HepG2 (cell line): ENCODE measurements around the gene EHD1. TPM values are rescaled to one million over a fixed set of nuclear protein-coding genes. Genes with fewer than 3 reads are reported as not detected.

Experiments used
- ARNTL ChIP-seq: sonication (generic); formaldehyde crosslinking; IDR thresholded peaks from 2 replicates; pipeline ENCODE4 v1.4.0; 2020; ENCODE audit warnings: mild to moderate bottlenecking, missing genetic modification reagents
- DNMT3B ChIP-seq: conservative IDR thresholded peaks from 2 replicates; pipeline ENCODE4 v1.6.1; 2016; ENCODE audit warnings: missing biosample characterization, control low read depth
- FOXC1 ChIP-seq: sonication (generic); formaldehyde crosslinking; IDR thresholded peaks from 2 replicates; pipeline ENCODE4 v1.8.0; 2022; ENCODE audit warnings: mild to moderate bottlenecking, missing genetic modification reagents, borderline replicate concordance
- GABPA ChIP-seq, 2 experiments: IDR thresholded peaks; 2 replicates each; pipeline ENCODE4 v1.6.1; 2011 to 2016; ENCODE audit warnings: low read depth in 2 of 2, low read length in 1 of 2, missing biosample characterization in 1 of 2, missing genetic modification characterization in 1 of 2
- HCFC1 ChIP-seq: fragments of 150-350 bp; IDR thresholded peaks from 2 replicates; pipeline ENCODE4 v1.6.1; 2014; ENCODE audit warnings: low read depth, low read length
- HDAC1 ChIP-seq: sonication (generic); formaldehyde crosslinking; IDR thresholded peaks from 2 replicates; pipeline ENCODE4 v1.5.1; 2020; ENCODE audit warnings: mild to moderate bottlenecking, missing genetic modification reagents
- KDM3A ChIP-seq: IDR thresholded peaks from 2 replicates; pipeline ENCODE4 v1.6.1; 2018; ENCODE audit warnings: low read depth, missing compliant biosample characterization
- KDM4B ChIP-seq: sonication (generic); formaldehyde crosslinking; IDR thresholded peaks from 2 replicates; pipeline ENCODE4 v1.4.0; 2020; ENCODE audit warnings: missing genetic modification reagents
- NKX3-1 ChIP-seq: sonication (generic); formaldehyde crosslinking; IDR thresholded peaks from 2 replicates; pipeline ENCODE4 v1.5.0; 2020; ENCODE audit warnings: missing genetic modification reagents
- PCBP1 ChIP-seq: fragments of 200-400 bp; formaldehyde crosslinking; IDR thresholded peaks from 2 replicates; pipeline ENCODE4 v1.6.1; 2017; ENCODE audit warnings: mild to moderate bottlenecking, low read depth, low read length, borderline replicate concordance
- POGZ ChIP-seq: sonication (generic); formaldehyde crosslinking; IDR thresholded peaks from 2 replicates; pipeline ENCODE4 v1.4.0; 2020; ENCODE audit warnings: mild to moderate bottlenecking, missing genetic modification reagents
- RBFOX2 ChIP-seq: fragments of 200-400 bp; formaldehyde crosslinking; IDR thresholded peaks from 2 replicates; pipeline ENCODE4 v1.6.1; 2017; ENCODE audit warnings: low read depth, mild to moderate bottlenecking, low read length
- SMAD3 ChIP-seq: sonication (generic); formaldehyde crosslinking; IDR thresholded peaks from 2 replicates; pipeline ENCODE4 v1.4.0; 2020; ENCODE audit warnings: missing genetic modification reagents
- TAF15 ChIP-seq: fragments of 200-400 bp; formaldehyde crosslinking; IDR thresholded peaks from one replicate; pipeline ENCODE4 v1.6.1; 2018; ENCODE audit warnings: mild to moderate bottlenecking, low read depth, low read length; ENCODE audit not compliant: poor library complexity, severe bottlenecking
- YY1 ChIP-seq: IDR thresholded peaks from 2 replicates; pipeline ENCODE4 v1.6.1; 2011; ENCODE audit warnings: low read length, low read depth, moderate library complexity, mild to moderate bottlenecking; ENCODE audit not compliant: insufficient read depth, insufficient replicate concordance
- ZFAT ChIP-seq: sonication (generic); formaldehyde crosslinking; conservative IDR thresholded peaks from 2 replicates; pipeline ENCODE4 v1.8.1; 2023; ENCODE audit warnings: missing genetic modification reagents, inconsistent platforms
- ZNF101 ChIP-seq: sonication (generic); formaldehyde crosslinking; IDR thresholded peaks from 2 replicates; pipeline ENCODE4 v1.4.0; 2020; ENCODE audit warnings: mild to moderate bottlenecking, low read depth, missing genetic modification reagents, borderline replicate concordance
- ZNF513 ChIP-seq: sonication (generic); formaldehyde crosslinking; conservative IDR thresholded peaks from 2 replicates; pipeline ENCODE4 v1.5.0; 2020; ENCODE audit warnings: missing genetic modification reagents
- ZNF547 ChIP-seq: sonication (generic); formaldehyde crosslinking; IDR thresholded peaks from 2 replicates; pipeline ENCODE4 v1.5.1; 2020; ENCODE audit warnings: mild to moderate bottlenecking, missing genetic modification reagents
- ZNF605 ChIP-seq: sonication (generic); formaldehyde crosslinking; IDR thresholded peaks from 2 replicates; pipeline ENCODE4 v1.8.0; 2022; ENCODE audit warnings: mild to moderate bottlenecking, missing genetic modification reagents
- ZNF644 ChIP-seq: IDR thresholded peaks from 2 replicates; pipeline ENCODE4 v1.6.1; 2016; ENCODE audit warnings: low read depth
- ZNF674 ChIP-seq: sonication (generic); formaldehyde crosslinking; IDR thresholded peaks from 2 replicates; pipeline ENCODE4 v1.5.0; 2020; ENCODE audit warnings: low read depth, mild to moderate bottlenecking, missing genetic modification reagents
- ZNF788 ChIP-seq: sonication (generic); formaldehyde crosslinking; IDR thresholded peaks from 2 replicates; pipeline ENCODE4 v1.5.0; 2020; ENCODE audit warnings: mild to moderate bottlenecking, missing genetic modification reagents, borderline replicate concordance
- polyA plus RNA-seq, 8 experiments: library from polyadenylated mRNA; depleted of rRNA in 3 of 8; stranded (reverse) in 7 of 8; unstranded in 1 of 8; fragments of >200 nt; fragmentation: Illumina TruSeq in 4 of 8; extraction: Trizol in 4 of 8; gene quantifications; 2 replicates each; pipeline versions ENCODE4 v1.2.1 to v1.2.3, GENCODE V29; 2011 to 2016; ENCODE audit warnings: low read depth in 4 of 8, missing spikeins in 1 of 8, mixed read lengths in 1 of 8; ENCODE audit not compliant: insufficient read depth in 1 of 8
- total RNA-seq, 5 experiments: library from RNA; depleted of rRNA; stranded (reverse); fragments of >200 nt; fragmentation: Illumina TruSeq; extraction: Trizol; gene quantifications; 2 replicates each; pipeline ENCODE4 v1.2.3, GENCODE V29; 2016; ENCODE audit warnings: low read depth in 1 of 5
- TF ChIP-seq, protein P1 (sequence below): sonication (generic); formaldehyde crosslinking; IDR thresholded peaks from 2 replicates; pipeline ENCODE4; 2020; ENCODE audit warnings: missing genetic modification reagents, mild to moderate bottlenecking, borderline replicate concordance

The EHD1 gene
- total and polyA plus RNA-seq, 2 of the 13 experiments (the other 11 are each of a cell fraction or from before 2014, with no cell fraction given), result 23.6 to 26.6 TPM

- TF ChIP-seq YY1 (peak; percentile 37), KDM3A (peak; percentile 22; the same call in 1 of the 2 replicates), GABPA (IDR thresholded peaks at IDR 0.05; ENCODE audit: low read depth, low read length) (0 out of 2 replicates have a peak, but pooled peaks have one; percentile 19), GABPA (CRISPR knock-in tag; IDR thresholded peaks at IDR 0.05; ENCODE audit: low read depth) (peak; percentile 77), POGZ (CRISPR knock-in tag) (peak; percentile 33; the same call in 1 of the 2 replicates), ZFAT (CRISPR knock-in tag) (no peak), PCBP1 (peak; percentile 19; the same call in 1 of the 2 replicates), FOXC1 (no peak), ZNF547 (CRISPR knock-in tag) (peak; percentile 79), ZNF605 (CRISPR knock-in tag) (no peak), ZNF644 (CRISPR knock-in tag) (no peak), RBFOX2 (0 out of 2 replicates have a peak, but pooled peaks have one; percentile 46), ZNF101 (CRISPR knock-in tag) (no peak), ARNTL (CRISPR knock-in tag) (peak; percentile 58), NKX3-1 (CRISPR knock-in tag) (0 out of 2 replicates have a peak, but pooled peaks have one; percentile 35), ZNF788 (peak; percentile 25; the same call in 1 of the 2 replicates), TAF15 (peak; percentile 31), HCFC1 (peak; percentile 86), ZNF674 (no peak), ZNF513 (CRISPR knock-in tag) (0 out of 2 replicates have a peak, but pooled peaks have one; percentile 67), SMAD3 (CRISPR knock-in tag) (peak; percentile 59), DNMT3B (CRISPR knock-in tag) (no peak), HDAC1 (CRISPR knock-in tag) (peak; percentile 94), KDM4B (CRISPR knock-in tag) (peak; percentile 41)
- TF ChIP-seq, protein P1, sequence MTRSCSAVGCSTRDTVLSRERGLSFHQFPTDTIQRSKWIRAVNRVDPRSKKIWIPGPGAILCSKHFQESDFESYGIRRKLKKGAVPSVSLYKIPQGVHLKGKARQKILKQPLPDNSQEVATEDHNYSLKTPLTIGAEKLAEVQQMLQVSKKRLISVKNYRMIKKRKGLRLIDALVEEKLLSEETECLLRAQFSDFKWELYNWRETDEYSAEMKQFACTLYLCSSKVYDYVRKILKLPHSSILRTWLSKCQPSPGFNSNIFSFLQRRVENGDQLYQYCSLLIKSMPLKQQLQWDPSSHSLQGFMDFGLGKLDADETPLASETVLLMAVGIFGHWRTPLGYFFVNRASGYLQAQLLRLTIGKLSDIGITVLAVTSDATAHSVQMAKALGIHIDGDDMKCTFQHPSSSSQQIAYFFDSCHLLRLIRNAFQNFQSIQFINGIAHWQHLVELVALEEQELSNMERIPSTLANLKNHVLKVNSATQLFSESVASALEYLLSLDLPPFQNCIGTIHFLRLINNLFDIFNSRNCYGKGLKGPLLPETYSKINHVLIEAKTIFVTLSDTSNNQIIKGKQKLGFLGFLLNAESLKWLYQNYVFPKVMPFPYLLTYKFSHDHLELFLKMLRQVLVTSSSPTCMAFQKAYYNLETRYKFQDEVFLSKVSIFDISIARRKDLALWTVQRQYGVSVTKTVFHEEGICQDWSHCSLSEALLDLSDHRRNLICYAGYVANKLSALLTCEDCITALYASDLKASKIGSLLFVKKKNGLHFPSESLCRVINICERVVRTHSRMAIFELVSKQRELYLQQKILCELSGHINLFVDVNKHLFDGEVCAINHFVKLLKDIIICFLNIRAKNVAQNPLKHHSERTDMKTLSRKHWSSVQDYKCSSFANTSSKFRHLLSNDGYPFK (CRISPR knock-in tag), result peak; percentile 21; the same call in 1 of the 2 replicates
Observed at GRCh38 chr11:64923944-64924909, 45.8 kb upstream of the EHD1 start, which contains the start of gene PPP2R5B (continued).
